Body of pancreas (tissue), 4 donors: ENCODE data around the gene S100A12. TPM values are rescaled to one million over a fixed set of nuclear protein-coding genes. Genes with fewer than 3 reads are reported as not detected.

Experiments
- ATAC-seq: fragments of 150-250 bp; one replicate; pipeline ENCODE4 v1.9.1; 2016
- DNase-seq, 4 donors: peaks; one replicate each; pipeline ENCODE4 v3.0.0-alpha.2; 2019
- H3K27ac ChIP-seq, 4 donors: fragments of 200-600 bp; sonication (generic); 1 replicate in 3 of 4; 2 replicates in 1 of 4; pipeline versions ENCODE4 v1.5.1 to v1.6.1; 2016 to 2019; ENCODE audit warnings: mild to moderate bottlenecking in 1 of 4, mixed read lengths in 1 of 4, moderate library complexity in 1 of 4
- H3K27me3 ChIP-seq, 2 donors: fragments of 200-600 bp; sonication (generic); one replicate each; pipeline ENCODE4 v1.6.0; 2016; ENCODE audit warnings: mild to moderate bottlenecking in 1 of 2
- H3K36me3 ChIP-seq, 2 donors: fragments of 200-600 bp; sonication (generic); replicated peaks in 1 of 2; 2 replicates each; pipeline ENCODE4 v1.5.1; 2016; ENCODE audit warnings: low read depth in 2 of 2; ENCODE audit not compliant: insufficient read depth in 1 of 2
- H3K4me1 ChIP-seq: fragments of 200-600 bp; sonication (generic); one replicate; pipeline ENCODE4 v1.6.0; 2016
- H3K4me3 ChIP-seq, 2 donors: fragments of 200-600 bp; sonication (generic); 1 replicate in 1 of 2; 2 replicates in 1 of 2; pipeline ENCODE4 v1.5.1; 2016 to 2019
- H3K9me3 ChIP-seq, 3 donors: fragments of 200-600 bp; sonication (generic); 1 replicate in 2 of 3; 2 replicates in 1 of 3; pipeline ENCODE4 v1.5.1; 2016
- CTCF ChIP-seq, 7 experiments: fragments of 450-650 bp in 4 of 7; fragments of 200-600 bp in 3 of 7; sonication (generic) in 3 of 7; IDR thresholded peaks; one replicate each; pipeline ENCODE4 v1.5.1; 2016 to 2019; ENCODE audit warnings: antibody characterized with exemption in 7 of 7
- POLR2A ChIP-seq, 3 donors: fragments of 450-650 bp; IDR thresholded peaks; one replicate each; pipeline ENCODE4 v1.6.1; 2016; ENCODE audit warnings: antibody characterized with exemption in 3 of 3, mild to moderate bottlenecking in 2 of 3
- WGBS, 2 donors: methylation state at CpG; one replicate each; pipeline ENCODE4 v1.1.5; 2017; 5-methylcytosine and 5-hydroxymethylcytosine counted together
- intact Hi-C: fragments of 100-400 bp; cut with DNase I; formaldehyde crosslinking; loops from one replicate; pipeline ENCODE4 v1.15.1; 2023
- total RNA-seq, 2 donors: library from RNA; depleted of rRNA; stranded (reverse); fragments of >200 nt; gene quantifications; one replicate each; pipeline ENCODE4 v1.1.0, GENCODE V29; 2016

S100A12 gene
- total RNA-seq, 2 donors from 2014 or later, result not detected

GRCh38 chr1:153361480-153362109 lies 13.8 kb downstream of the S100A12 start:
- intact Hi-C loops, result no loop called here
- Histone ChIP-seq H3K36me3 (no peaks in the 10 kb centered on the region), H3K27ac (no peak overlapping the region), H3K9me3 (no peaks in the 10 kb centered on the region), H3K4me3 (no peak overlapping the region), H3K27me3 (no peaks in the 10 kb centered on the region), H3K4me1 (no peaks in the 10 kb centered on the region)
- ATAC-seq (no peak), DNase-seq (no peak)
- TF ChIP-seq CTCF (IDR thresholded peaks at IDR 0.05), result no peak
- no peak for TF ChIP-seq POLR2A (IDR thresholded peaks at IDR 0.05)
- 35 to 75% methylated on average over 2 to 4 of the region's 4 CpGs for WGBS, 2 donors

GRCh38 chr1:153360592-153361479 lies 14.6 kb downstream of the S100A12 start:
- no peak for ATAC-seq
- Histone ChIP-seq H3K27ac (no peak overlapping the region), H3K4me3 (no peak overlapping the region), H3K4me1 (no peaks in the 10 kb centered on the region), H3K27me3 (no peaks in the 10 kb centered on the region), H3K36me3 (no peaks in the 10 kb centered on the region), H3K9me3 (no peaks in the 10 kb centered on the region)
- intact Hi-C loops, result no loop called here
- no peak for TF ChIP-seq POLR2A (IDR thresholded peaks at IDR 0.05)
- no peak for TF ChIP-seq CTCF (IDR thresholded peaks at IDR 0.05)
- no peak for DNase-seq
- 73 to 89% methylated on average over 1 to 8 of the region's 11 CpGs for WGBS, 2 donors

- Histone ChIP-seq H3K27ac (no peak overlapping the region), H3K27me3 (no peaks in the 10 kb centered on the region), H3K9me3 (no peaks in the 10 kb centered on the region), H3K4me1 (no peaks in the 10 kb centered on the region), H3K4me3 (no peak overlapping the region), H3K36me3 (no peaks in the 10 kb centered on the region)
- intact Hi-C loops, result no loop called here
- 78 to 81% methylated on average over 2 of the region's 2 CpGs for WGBS, 2 donors
- TF ChIP-seq POLR2A (IDR thresholded peaks at IDR 0.05) (no peak), CTCF (IDR thresholded peaks at IDR 0.05) (no peak)
- DNase-seq (no peak), ATAC-seq (no peak)
These were observed 15.2 kb downstream of the S100A12 start for GRCh38 chr1:153360190-153360589.

- no peak for DNase-seq
These were observed 16.2 kb downstream of the S100A12 start for GRCh38 chr1:153359241-153359640.

More at GRCh38 chr1:153359241-153359640, 16.2 kb downstream of the S100A12 start:
- no peak for ATAC-seq
- intact Hi-C loops, result loop anchor here (5.0 kb wide), 1 partner anchor 138 kb away; no protein-coding TSS in a partner anchor
- Histone ChIP-seq H3K36me3 (no peaks in the 10 kb centered on the region), H3K4me3 (no peak overlapping the region), H3K27ac (no peak overlapping the region), H3K9me3 (no peaks in the 10 kb centered on the region), H3K4me1 (no peaks in the 10 kb centered on the region), H3K27me3 (no peaks in the 10 kb centered on the region)
- TF ChIP-seq CTCF (IDR thresholded peaks at IDR 0.05) (no peak), POLR2A (IDR thresholded peaks at IDR 0.05) (no peak)
- 82 to 84% methylated on average over 6 of the region's 6 CpGs for WGBS, 2 donors
